ENCODE results near the gene THNSL1.
"Not testable (repeated sequence)": the region's sequence is repeated elsewhere in the genome, so short reads cannot be mapped to it uniquely, and the experiment has no call there.

THNSL1 gene

GRCh38 chr10:25016376-25017153 lies at the start of gene THNSL1:
THNSL1 (plus strand) TSS chr10:25016612; CDS start chr10:25023224, 6,612 bp downstream.
- Histone ChIP-seq H3K9ac (ENCODE audit: low read length in 2 of 2) (peak within 1 kb of the TSS; percentile 79 to 86), H3K4me1 (ENCODE audit: control insufficient read depth, insufficient read depth, low read length) (no peaks in the 10 kb centered on the region), H3K36me3 (ENCODE audit: control insufficient read depth in 2 of 2, insufficient read depth in 2 of 2, low read length in 2 of 2) (no peaks in the 10 kb centered on the region), H3K27me3 (ENCODE audit: control insufficient read depth in 1 of 2, insufficient read depth in 2 of 2, low read length in 2 of 2) (no peaks in the 10 kb centered on the region), H3K9me3 (ENCODE audit: control insufficient read depth in 2 of 2, low read length in 2 of 2) (no peaks in the 10 kb centered on the region), H3K27ac (ENCODE audit: low read length) (peak within 1 kb of the TSS; percentile 82), H3K4me3 (ENCODE audit: low read length in 2 of 2) (peak within 1 kb of the TSS; percentile 83 to 90)

- no peak overlapping the region for H3K9ac ChIP-seq (ENCODE audit: low read length in 2 of 2)
- H3K4me1 ChIP-seq (ENCODE audit: control insufficient read depth, insufficient read depth, low read length) = no peaks in the 10 kb centered on the region
- no peak overlapping the region for H3K27ac ChIP-seq (ENCODE audit: low read length)
- no peaks in the 10 kb centered on the region for H3K27me3 ChIP-seq (ENCODE audit: control insufficient read depth in 1 of 2, insufficient read depth in 2 of 2, low read length in 2 of 2)
- H3K9me3 ChIP-seq (ENCODE audit: control insufficient read depth in 2 of 2, low read length in 2 of 2) = no peaks in the 10 kb centered on the region
- H3K4me3 ChIP-seq (ENCODE audit: low read length in 2 of 2) = no peak overlapping the region
- no peaks in the 10 kb centered on the region for H3K36me3 ChIP-seq (ENCODE audit: control insufficient read depth in 2 of 2, insufficient read depth in 2 of 2, low read length in 2 of 2)
Observed at GRCh38 chr10:24966962-24967481, 49.4 kb upstream of the THNSL1 start.

- Histone ChIP-seq H3K27me3 (ENCODE audit: control insufficient read depth in 1 of 2, insufficient read depth in 2 of 2, low read length in 2 of 2) (no peaks in the 10 kb centered on the region), H3K4me1 (ENCODE audit: control insufficient read depth, insufficient read depth, low read length) (no peaks in the 10 kb centered on the region), H3K36me3 (ENCODE audit: control insufficient read depth in 2 of 2, insufficient read depth in 2 of 2, low read length in 2 of 2) (no peaks in the 10 kb centered on the region), H3K27ac (ENCODE audit: low read length) (no peak overlapping the region), H3K9ac (ENCODE audit: low read length in 2 of 2) (no peak overlapping the region), H3K9me3 (ENCODE audit: control insufficient read depth in 2 of 2, low read length in 2 of 2) (no peaks in the 10 kb centered on the region), H3K4me3 (ENCODE audit: low read length in 2 of 2) (no peak overlapping the region)
Observed at GRCh38 chr10:24968349-24968748, 48.1 kb upstream of the THNSL1 start.

- not testable (repeated sequence) for H3K9ac ChIP-seq (ENCODE audit: low read length in 2 of 2); H3K4me3 ChIP-seq (ENCODE audit: low read length in 2 of 2); H3K9me3 ChIP-seq (ENCODE audit: control insufficient read depth in 2 of 2, low read length in 2 of 2); H3K4me1 ChIP-seq (ENCODE audit: control insufficient read depth, insufficient read depth, low read length); H3K36me3 ChIP-seq (ENCODE audit: control insufficient read depth in 2 of 2, insufficient read depth in 2 of 2, low read length in 2 of 2); H3K27ac ChIP-seq (ENCODE audit: low read length); H3K27me3 ChIP-seq (ENCODE audit: control insufficient read depth in 1 of 2, insufficient read depth in 2 of 2, low read length in 2 of 2)
Observed at GRCh38 chr10:24968951-24969350, 47.5 kb upstream of the THNSL1 start.

GRCh38 chr10:24969841-24970281 lies 46.6 kb upstream of the THNSL1 start:
- Histone ChIP-seq H3K4me1 (ENCODE audit: control insufficient read depth, insufficient read depth, low read length) (no peaks in the 10 kb centered on the region), H3K9me3 (ENCODE audit: control insufficient read depth in 2 of 2, low read length in 2 of 2) (no peaks in the 10 kb centered on the region), H3K4me3 (ENCODE audit: low read length in 2 of 2) (no peak overlapping the region), H3K36me3 (ENCODE audit: control insufficient read depth in 2 of 2, insufficient read depth in 2 of 2, low read length in 2 of 2) (no peaks in the 10 kb centered on the region), H3K27me3 (ENCODE audit: control insufficient read depth in 1 of 2, insufficient read depth in 2 of 2, low read length in 2 of 2) (no peaks in the 10 kb centered on the region), H3K9ac (ENCODE audit: low read length in 2 of 2) (no peak overlapping the region), H3K27ac (ENCODE audit: low read length) (no peak overlapping the region)

GRCh38 chr10:24971374-24971773 lies 45.0 kb upstream of the THNSL1 start:
- no peak overlapping the region for H3K27ac ChIP-seq (ENCODE audit: low read length)
- no peak overlapping the region for H3K9ac ChIP-seq (ENCODE audit: low read length in 2 of 2)
- H3K9me3 ChIP-seq (ENCODE audit: control insufficient read depth in 2 of 2, low read length in 2 of 2) = no peaks in the 10 kb centered on the region
- no peaks in the 10 kb centered on the region for H3K36me3 ChIP-seq (ENCODE audit: control insufficient read depth in 2 of 2, insufficient read depth in 2 of 2, low read length in 2 of 2)
- no peaks in the 10 kb centered on the region for H3K4me1 ChIP-seq (ENCODE audit: control insufficient read depth, insufficient read depth, low read length)
- no peak overlapping the region for H3K4me3 ChIP-seq (ENCODE audit: low read length in 2 of 2)
- no peaks in the 10 kb centered on the region for H3K27me3 ChIP-seq (ENCODE audit: control insufficient read depth in 1 of 2, insufficient read depth in 2 of 2, low read length in 2 of 2)

- no peaks in the 10 kb centered on the region for H3K9me3 ChIP-seq (ENCODE audit: control insufficient read depth in 2 of 2, low read length in 2 of 2)
- no peak overlapping the region for H3K27ac ChIP-seq (ENCODE audit: low read length)
- no peak overlapping the region for H3K9ac ChIP-seq (ENCODE audit: low read length in 2 of 2)
- H3K4me3 ChIP-seq (ENCODE audit: low read length in 2 of 2) = no peak overlapping the region
- H3K4me1 ChIP-seq (ENCODE audit: control insufficient read depth, insufficient read depth, low read length) = no peaks in the 10 kb centered on the region
- no peaks in the 10 kb centered on the region for H3K36me3 ChIP-seq (ENCODE audit: control insufficient read depth in 2 of 2, insufficient read depth in 2 of 2, low read length in 2 of 2)
- H3K27me3 ChIP-seq (ENCODE audit: control insufficient read depth in 1 of 2, insufficient read depth in 2 of 2, low read length in 2 of 2) = no peaks in the 10 kb centered on the region
Observed at GRCh38 chr10:24973163-24973562, 43.2 kb upstream of the THNSL1 start.

- H3K36me3 ChIP-seq (ENCODE audit: control insufficient read depth in 2 of 2, insufficient read depth in 2 of 2, low read length in 2 of 2) = no peaks in the 10 kb centered on the region
- no peak overlapping the region for H3K4me3 ChIP-seq (ENCODE audit: low read length in 2 of 2)
- H3K4me1 ChIP-seq (ENCODE audit: control insufficient read depth, insufficient read depth, low read length) = no peaks in the 10 kb centered on the region
- H3K9ac ChIP-seq (ENCODE audit: low read length in 2 of 2) = no peak overlapping the region
- no peaks in the 10 kb centered on the region for H3K27me3 ChIP-seq (ENCODE audit: control insufficient read depth in 1 of 2, insufficient read depth in 2 of 2, low read length in 2 of 2)
- H3K27ac ChIP-seq (ENCODE audit: low read length) = no peak overlapping the region
- H3K9me3 ChIP-seq (ENCODE audit: control insufficient read depth in 2 of 2, low read length in 2 of 2) = no peaks in the 10 kb centered on the region
Observed at GRCh38 chr10:24974976-24975375, 41.4 kb upstream of the THNSL1 start.

- Histone ChIP-seq H3K4me3 (ENCODE audit: low read length in 2 of 2) (no peak overlapping the region), H3K4me1 (ENCODE audit: control insufficient read depth, insufficient read depth, low read length) (no peaks in the 10 kb centered on the region), H3K27ac (ENCODE audit: low read length) (no peak overlapping the region), H3K9me3 (ENCODE audit: control insufficient read depth in 2 of 2, low read length in 2 of 2) (no peaks in the 10 kb centered on the region), H3K9ac (ENCODE audit: low read length in 2 of 2) (no peak overlapping the region), H3K27me3 (ENCODE audit: control insufficient read depth in 1 of 2, insufficient read depth in 2 of 2, low read length in 2 of 2) (no peaks in the 10 kb centered on the region), H3K36me3 (ENCODE audit: control insufficient read depth in 2 of 2, insufficient read depth in 2 of 2, low read length in 2 of 2) (no peaks in the 10 kb centered on the region)
Observed at GRCh38 chr10:24979685-24980084, 36.7 kb upstream of the THNSL1 start.

GRCh38 chr10:24981161-24981710 lies 35.2 kb upstream of the THNSL1 start:
- H3K9me3 ChIP-seq (ENCODE audit: control insufficient read depth in 2 of 2, low read length in 2 of 2) = no peaks in the 10 kb centered on the region
- no peak overlapping the region for H3K9ac ChIP-seq (ENCODE audit: low read length in 2 of 2)
- H3K27ac ChIP-seq (ENCODE audit: low read length) = no peak overlapping the region

More at GRCh38 chr10:24981161-24981710, 35.2 kb upstream of the THNSL1 start:
- no peaks in the 10 kb centered on the region for H3K4me1 ChIP-seq (ENCODE audit: control insufficient read depth, insufficient read depth, low read length)
- H3K27me3 ChIP-seq (ENCODE audit: control insufficient read depth in 1 of 2, insufficient read depth in 2 of 2, low read length in 2 of 2) = no peaks in the 10 kb centered on the region
- no peak overlapping the region for H3K4me3 ChIP-seq (ENCODE audit: low read length in 2 of 2)
- no peaks in the 10 kb centered on the region for H3K36me3 ChIP-seq (ENCODE audit: control insufficient read depth in 2 of 2, insufficient read depth in 2 of 2, low read length in 2 of 2)

Data from stomach smooth muscle (tissue), 2 donors.